ENCODE measurements around the gene PDZD2.
"Not testable (repeated sequence)": the region's sequence is repeated elsewhere in the genome, so short reads cannot be mapped to it uniquely, and the experiment has no call there.

The PDZD2 gene

GRCh38 chr5:31934156-31934555 lies 295.2 kb downstream of the PDZD2 start:
- DNase-seq (ENCODE audit: low spot score): no peak

- DNase-seq (ENCODE audit: low spot score): no peak
These were observed 296.8 kb downstream of the PDZD2 start for GRCh38 chr5:31935496-31936369.

GRCh38 chr5:31936683-31937082 lies 297.8 kb downstream of the PDZD2 start:
- DNase-seq (ENCODE audit: low spot score): no peak

DNA sequence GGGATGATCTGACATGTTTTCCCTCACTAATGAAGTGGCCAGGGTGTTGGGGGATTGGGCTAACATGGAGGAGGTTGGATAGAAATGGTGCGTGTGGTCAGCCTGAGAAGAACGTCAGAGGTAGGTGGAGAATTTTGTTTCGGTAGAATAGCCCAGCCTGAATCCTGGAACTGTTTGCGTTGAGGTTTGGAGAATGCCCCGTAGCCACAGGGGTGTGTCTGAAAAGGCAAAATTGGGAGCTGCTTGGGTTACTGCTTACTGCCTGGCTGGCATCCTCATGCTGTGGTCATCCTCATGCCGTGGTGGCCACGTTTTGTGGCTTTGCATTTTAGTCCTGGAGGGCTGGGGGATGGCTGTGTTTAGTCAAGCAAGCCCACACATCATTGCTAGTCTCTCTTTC lies 298.3 kb downstream of the PDZD2 start:
- DNase-seq (ENCODE audit: low spot score): no peak

DNA sequence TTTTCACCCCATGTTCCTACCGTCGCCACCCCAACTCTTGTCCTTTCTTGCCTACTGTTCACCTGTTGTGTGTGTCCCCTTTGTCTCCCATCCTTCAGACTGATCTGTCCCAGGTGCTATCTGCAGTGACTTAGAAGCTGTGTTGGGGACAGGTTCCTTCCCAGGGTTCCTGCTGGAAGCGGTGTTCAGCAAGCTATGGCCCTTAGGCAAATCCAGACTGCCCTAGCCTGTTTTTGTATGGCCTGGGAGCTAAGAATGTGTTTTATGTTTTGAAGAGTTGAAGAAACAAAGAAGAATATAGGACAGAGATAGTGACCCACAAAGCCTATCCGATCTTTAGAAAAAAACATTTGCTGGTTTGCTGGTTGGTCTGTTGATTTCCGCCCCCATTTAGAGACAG lies 298.8 kb downstream of the PDZD2 start:
- DNase-seq (ENCODE audit: low spot score): no peak

DNA sequence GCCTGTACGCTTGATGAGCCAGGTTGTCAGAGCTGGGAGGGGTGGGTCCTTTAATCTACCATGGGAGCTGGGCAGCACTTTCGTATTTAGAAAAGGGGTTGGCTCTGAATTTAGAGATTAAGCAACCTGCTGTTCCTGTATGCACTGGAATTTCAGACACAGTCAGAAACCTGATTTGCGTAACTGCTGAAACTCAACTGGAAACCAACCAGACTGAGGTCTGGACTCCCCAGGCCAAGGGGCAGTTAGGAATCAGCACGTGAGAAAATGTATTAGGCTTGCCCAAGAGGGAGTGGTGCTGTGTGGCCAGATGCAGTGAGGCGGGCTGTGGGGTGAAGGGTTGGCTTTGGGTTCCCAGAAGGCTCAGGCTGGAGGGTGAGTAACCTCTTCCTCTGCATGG lies 300.2 kb downstream of the PDZD2 start:
- DNase-seq (ENCODE audit: low spot score): no peak

GRCh38 chr5:31941151-31941755 lies 302.3 kb downstream of the PDZD2 start:
- no peak for DNase-seq (ENCODE audit: low spot score)

DNA sequence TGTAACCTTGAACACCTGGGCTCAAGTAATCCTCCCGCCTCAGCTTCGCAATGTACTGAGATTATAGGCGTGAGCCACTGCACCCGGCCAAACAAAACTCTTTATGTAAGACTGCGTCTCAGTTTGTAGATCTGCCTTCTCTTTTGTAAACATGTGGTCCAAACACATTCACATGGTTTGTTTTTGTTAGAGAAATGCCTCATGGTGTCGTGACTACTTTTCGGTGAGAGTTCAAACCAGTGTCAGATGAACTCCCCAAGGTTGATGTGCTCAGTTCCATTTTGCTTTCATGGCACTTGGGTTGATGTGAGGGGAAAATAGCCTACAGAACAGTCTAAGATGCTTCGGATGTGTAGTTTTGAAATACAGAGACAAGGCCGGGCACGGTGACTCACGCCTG lies 303.6 kb downstream of the PDZD2 start:
- no peak for DNase-seq (ENCODE audit: low spot score)

- no peak for DNase-seq (ENCODE audit: low spot score)
These were observed 305.9 kb downstream of the PDZD2 start for GRCh38 chr5:31944684-31945445.

- DNase-seq (ENCODE audit: low spot score): no peak
These were observed 309.1 kb downstream of the PDZD2 start for GRCh38 chr5:31948006-31948405.

DNA sequence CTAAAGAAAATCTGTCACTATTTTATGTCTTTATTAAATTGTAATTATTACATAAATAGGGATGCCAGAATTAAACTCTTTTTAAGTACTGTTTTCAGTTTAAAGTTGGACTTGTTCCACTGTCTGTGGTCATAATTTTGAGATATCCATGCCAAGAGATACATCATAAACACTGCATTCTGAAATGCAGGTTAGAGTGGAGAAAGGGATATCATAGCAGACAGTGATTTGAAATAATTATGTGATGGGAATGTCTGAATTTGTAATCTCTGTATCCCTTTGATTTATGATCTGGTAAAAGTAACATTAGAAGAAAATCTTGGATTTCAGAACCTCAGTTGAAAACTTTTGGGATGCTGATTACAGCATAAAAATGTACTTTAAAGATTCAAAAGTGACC lies 313.1 kb downstream of the PDZD2 start:
- DNase-seq (ENCODE audit: low spot score): no peak

GRCh38 chr5:31954091-31954490 lies 315.2 kb downstream of the PDZD2 start:
- no peak for DNase-seq (ENCODE audit: low spot score)

DNA sequence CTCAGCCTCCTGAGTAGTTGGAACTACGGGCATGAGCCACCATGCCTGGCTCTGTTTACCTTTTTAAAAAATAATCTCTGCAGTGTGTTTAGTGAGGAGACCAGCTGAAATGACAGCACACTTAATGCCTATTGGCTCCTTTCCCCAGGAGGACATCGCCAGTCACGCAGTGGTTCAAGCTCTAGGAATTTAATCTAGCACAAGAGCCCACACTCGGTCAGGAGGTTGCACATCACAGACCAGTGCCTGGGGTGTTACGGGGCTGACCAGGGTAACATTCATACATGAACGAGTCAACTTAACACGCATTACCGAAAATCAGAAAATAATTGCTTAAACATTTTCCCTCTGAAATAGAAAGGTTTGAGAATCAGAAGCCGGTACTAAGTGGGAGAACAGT lies 318.2 kb downstream of the PDZD2 start:
- no peak for DNase-seq (ENCODE audit: low spot score)

GRCh38 chr5:31962351-31962751 lies 323.4 kb downstream of the PDZD2 start:
- no peak for DNase-seq (ENCODE audit: low spot score)

- no peak for DNase-seq (ENCODE audit: low spot score)
These were observed 324.0 kb downstream of the PDZD2 start for GRCh38 chr5:31962871-31963307.

DNA sequence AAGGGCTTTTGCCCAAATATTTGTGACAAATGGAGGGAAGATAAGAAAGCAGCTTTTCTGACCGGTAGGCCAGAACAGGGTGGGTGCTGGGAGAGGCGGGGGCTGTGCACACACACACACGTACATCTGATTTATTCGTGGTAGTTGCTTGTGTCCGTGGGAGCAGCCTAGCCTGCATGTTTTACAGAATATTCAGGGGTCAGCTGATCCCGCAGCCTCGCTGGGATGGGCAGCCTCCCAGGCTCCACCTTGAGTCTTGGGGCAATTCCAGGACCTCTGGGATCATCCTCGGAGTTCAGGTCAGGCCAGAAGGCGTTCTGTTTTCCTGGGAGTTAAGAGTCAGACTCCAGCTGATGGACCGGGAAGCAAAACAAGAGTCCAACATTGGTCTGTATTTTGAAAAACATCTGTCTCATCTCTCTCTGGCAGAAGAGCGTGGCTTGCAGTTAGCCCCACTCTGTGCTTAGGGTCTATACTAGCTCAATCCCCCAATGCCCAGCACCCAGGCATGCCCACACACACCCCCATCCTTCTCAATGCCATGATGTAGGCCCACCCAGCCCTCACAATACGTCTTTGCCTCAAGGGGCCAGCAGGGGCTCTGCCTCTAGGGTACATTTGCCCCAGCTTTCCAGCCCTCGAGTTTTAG lies 324.6 kb downstream of the PDZD2 start:
- DNase-seq (ENCODE audit: low spot score): no peak

DNA sequence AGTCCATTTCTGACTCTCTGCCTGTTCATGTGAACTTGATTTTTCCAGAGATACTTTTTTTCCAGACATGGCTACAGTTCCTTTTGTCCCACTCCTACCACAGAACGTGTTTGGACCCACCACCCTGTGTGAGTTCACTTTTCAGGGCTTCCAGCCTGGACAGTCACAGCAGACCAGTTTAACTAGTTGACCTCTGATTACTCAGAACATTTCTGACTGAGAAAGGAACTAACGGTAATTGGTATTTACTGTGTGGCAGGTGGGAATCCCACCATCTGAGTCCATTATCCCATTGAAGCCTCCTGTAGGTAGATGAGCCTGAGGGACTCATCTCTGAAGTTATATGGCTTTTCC lies 325.1 kb downstream of the PDZD2 start:
- no peak for DNase-seq (ENCODE audit: low spot score)

- DNase-seq (ENCODE audit: low spot score): no peak
These were observed 326.3 kb downstream of the PDZD2 start for GRCh38 chr5:31965227-31965626.

DNA sequence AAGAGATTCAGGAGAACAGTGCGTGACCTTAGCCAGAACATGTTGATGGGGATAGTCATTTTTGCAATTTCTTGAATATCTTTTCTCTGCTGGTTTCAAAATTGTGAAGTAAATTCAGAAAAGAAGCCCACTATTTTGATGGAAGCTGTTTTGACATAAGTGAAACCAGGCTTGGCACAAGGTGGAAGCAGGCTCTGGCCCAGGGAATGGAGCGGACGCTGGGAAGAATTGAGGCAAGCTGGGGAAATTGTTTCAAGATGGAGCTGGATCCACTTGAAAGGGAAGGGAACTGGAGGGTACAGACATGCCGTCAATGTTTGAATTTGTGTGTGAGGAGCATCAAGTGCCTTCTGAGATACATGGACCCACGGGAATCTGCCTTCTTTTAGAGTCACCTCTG lies 328.0 kb downstream of the PDZD2 start:
- no peak for DNase-seq (ENCODE audit: low spot score)

- no peak for DNase-seq (ENCODE audit: low spot score)
These were observed 328.5 kb downstream of the PDZD2 start for GRCh38 chr5:31967461-31967860.

- DNase-seq (ENCODE audit: low spot score): no peak
These were observed 333.6 kb downstream of the PDZD2 start for GRCh38 chr5:31972558-31972957.

- not testable (repeated sequence) for DNase-seq (ENCODE audit: low spot score)
These were observed 336.3 kb downstream of the PDZD2 start for GRCh38 chr5:31975189-31975612.
